ENCODE data around the gene GRK1.

The GRK1 gene

DNA sequence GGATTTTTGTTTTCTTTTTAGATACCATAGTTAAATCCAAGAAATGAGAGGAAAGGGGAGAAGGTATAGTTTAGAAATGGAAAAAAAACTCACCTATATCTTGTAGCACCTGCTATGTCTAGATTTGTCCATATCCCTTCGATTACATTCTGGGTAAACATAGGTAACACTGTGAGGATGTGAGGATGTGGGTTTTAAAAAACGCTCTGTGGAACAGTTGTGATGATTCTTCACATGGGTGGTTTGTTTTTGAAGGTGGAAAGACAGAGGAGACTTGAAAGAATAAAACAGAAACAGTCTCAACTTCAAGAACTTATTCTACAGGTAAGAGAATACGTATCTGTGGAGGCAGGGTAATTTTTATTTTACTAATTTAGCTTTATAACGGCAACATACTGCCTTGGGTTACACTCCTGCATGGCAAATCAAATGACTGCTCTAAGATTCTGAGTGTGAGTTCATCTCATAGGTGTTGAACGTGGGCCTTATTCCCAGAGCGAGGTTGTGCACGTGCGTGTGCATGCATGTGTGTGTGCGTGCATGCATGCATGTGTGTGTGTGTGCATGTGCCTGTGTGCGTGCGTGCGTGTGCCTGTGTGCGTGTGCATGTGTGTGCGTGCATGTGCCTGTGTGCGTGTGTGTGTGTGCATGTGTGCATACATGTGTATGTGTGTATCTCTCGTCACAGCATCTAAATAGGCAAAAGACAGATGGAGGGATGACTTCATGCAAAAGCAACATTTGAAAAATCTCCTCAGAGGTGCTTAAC lies 32.6 kb upstream of the GRK1 start:
- Histone ChIP-seq H3K4me1 (ENCODE audit: control insufficient read depth, low read depth, low read length) (no peaks in the 10 kb centered on the region), H3K27me3 (ENCODE audit: control insufficient read depth, insufficient read depth, low read length) (no peaks in the 10 kb centered on the region), H3K27ac (ENCODE audit: low read length) (no peak overlapping the region), H3K36me3 (ENCODE audit: control insufficient read depth, low read depth, low read length) (peaks cover 60% of the 10 kb centered on the region), H3K9me3 (ENCODE audit: control insufficient read depth, low read depth, low read length) (no peaks in the 10 kb centered on the region), H3K4me3 (ENCODE audit: low read length) (no peak overlapping the region), H3K9ac (ENCODE audit: low read length) (no peak overlapping the region)

DNA sequence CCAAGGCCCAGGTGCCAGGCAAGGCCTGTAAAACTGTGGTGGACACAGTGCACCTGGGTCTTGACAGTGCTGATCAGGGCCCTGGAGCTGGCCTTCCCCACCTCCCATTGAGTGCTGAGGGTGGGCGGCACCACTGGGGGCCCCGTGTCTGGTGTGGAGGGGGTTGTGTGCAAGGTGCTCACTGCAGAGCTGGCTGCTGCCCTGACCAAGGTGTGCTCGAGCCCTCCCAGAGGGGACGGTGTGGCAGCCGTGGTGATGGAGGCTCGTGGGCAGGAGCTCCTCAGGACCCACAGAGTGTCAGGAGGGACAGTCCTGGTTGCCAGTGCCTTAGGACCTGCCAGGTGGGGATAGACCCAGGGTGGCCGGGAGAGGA lies 32.0 kb upstream of the GRK1 start:
- Histone ChIP-seq H3K9me3 (ENCODE audit: control insufficient read depth, low read depth, low read length) (no peaks in the 10 kb centered on the region), H3K4me1 (ENCODE audit: control insufficient read depth, low read depth, low read length) (no peaks in the 10 kb centered on the region), H3K27ac (ENCODE audit: low read length) (no peak overlapping the region), H3K27me3 (ENCODE audit: control insufficient read depth, insufficient read depth, low read length) (no peaks in the 10 kb centered on the region), H3K36me3 (ENCODE audit: control insufficient read depth, low read depth, low read length) (peaks cover 62% of the 10 kb centered on the region), H3K9ac (ENCODE audit: low read length) (no peak overlapping the region), H3K4me3 (ENCODE audit: low read length) (no peak overlapping the region)

DNA sequence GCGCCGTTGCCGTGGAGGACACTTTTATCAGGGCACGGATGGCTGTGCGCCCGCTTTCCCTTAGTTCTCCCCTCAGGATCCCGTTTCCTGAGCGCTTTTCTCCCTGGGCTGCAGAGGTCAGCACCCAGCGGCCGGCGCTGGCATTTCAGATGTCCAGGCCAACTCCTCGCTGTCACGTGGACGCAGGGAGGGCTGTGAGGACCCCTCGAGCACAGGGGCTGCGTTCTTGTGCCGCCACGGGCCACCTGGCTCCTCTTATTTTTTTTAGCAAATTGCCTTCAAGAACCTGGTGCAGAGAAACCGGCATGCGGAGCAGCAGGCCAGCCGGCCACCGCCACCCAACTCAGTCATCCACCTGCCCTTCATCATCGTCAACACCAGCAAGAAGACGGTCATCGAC lies 31.3 kb upstream of the GRK1 start:
- H3K9ac ChIP-seq (ENCODE audit: low read length), result no peak overlapping the region
- no peaks in the 10 kb centered on the region for H3K9me3 ChIP-seq (ENCODE audit: control insufficient read depth, low read depth, low read length)
- no peak overlapping the region for H3K4me3 ChIP-seq (ENCODE audit: low read length)
- no peaks in the 10 kb centered on the region for H3K27me3 ChIP-seq (ENCODE audit: control insufficient read depth, insufficient read depth, low read length)
- H3K27ac ChIP-seq (ENCODE audit: low read length), result no peak overlapping the region
- no peaks in the 10 kb centered on the region for H3K4me1 ChIP-seq (ENCODE audit: control insufficient read depth, low read depth, low read length)
- peaks cover 68% of the 10 kb centered on the region for H3K36me3 ChIP-seq (ENCODE audit: control insufficient read depth, low read depth, low read length)

GRCh38 chr13:113636266-113636963 lies 30.6 kb upstream of the GRK1 start:
- Histone ChIP-seq H3K4me1 (ENCODE audit: control insufficient read depth, low read depth, low read length) (no peaks in the 10 kb centered on the region), H3K9me3 (ENCODE audit: control insufficient read depth, low read depth, low read length) (no peaks in the 10 kb centered on the region), H3K27me3 (ENCODE audit: control insufficient read depth, insufficient read depth, low read length) (no peaks in the 10 kb centered on the region), H3K9ac (ENCODE audit: low read length) (no peak overlapping the region), H3K27ac (ENCODE audit: low read length) (no peak overlapping the region), H3K4me3 (ENCODE audit: low read length) (no peak overlapping the region), H3K36me3 (ENCODE audit: control insufficient read depth, low read depth, low read length) (peaks cover 69% of the 10 kb centered on the region)

DNA sequence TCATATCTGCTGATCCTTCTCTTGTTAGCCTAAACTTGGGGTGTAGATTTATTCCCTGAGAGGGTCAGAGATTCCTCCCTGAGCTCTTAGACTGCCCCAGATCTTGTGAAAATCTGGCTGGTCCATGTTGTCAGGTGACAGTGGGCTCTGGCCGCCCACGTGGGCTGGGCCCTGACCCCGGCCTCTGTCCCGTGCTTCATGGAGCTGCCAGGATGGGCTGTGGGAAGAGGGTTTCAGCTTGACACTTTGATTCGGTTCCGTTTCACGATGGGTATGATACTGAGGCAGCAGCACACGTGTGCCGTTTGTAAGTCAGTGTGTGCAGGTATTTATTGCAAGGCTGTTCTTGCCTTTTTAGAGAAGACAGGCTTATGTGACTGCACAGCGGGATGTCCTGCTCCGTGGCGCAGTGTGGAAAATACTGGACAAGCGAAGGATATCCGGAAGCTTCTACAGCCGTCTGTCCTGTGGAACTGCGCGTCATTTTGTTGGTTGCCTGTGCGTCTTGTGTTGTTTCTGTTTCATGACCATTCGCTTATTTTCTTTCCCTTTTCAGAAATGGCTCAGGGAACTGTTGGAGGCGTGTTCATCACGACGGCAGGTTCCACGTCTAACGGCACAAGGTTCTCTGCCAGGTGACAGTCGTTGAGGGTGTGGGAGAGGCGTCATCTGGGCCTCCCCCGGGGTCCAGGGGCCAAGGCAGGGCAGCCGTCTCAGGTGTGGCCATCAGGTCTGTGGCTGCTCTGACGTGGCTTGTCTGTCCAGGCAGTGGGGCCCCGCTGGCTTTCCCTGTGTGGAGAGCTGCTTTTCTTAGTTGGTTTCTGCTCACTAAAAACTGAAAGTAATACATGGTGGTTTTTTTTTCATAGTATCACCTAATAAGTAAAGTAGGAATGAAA lies 29.5 kb upstream of the GRK1 start:
- no peaks in the 10 kb centered on the region for H3K27me3 ChIP-seq (ENCODE audit: control insufficient read depth, insufficient read depth, low read length)
- H3K36me3 ChIP-seq (ENCODE audit: control insufficient read depth, low read depth, low read length), result peaks cover 64% of the 10 kb centered on the region
- H3K9me3 ChIP-seq (ENCODE audit: control insufficient read depth, low read depth, low read length), result no peaks in the 10 kb centered on the region
- no peak overlapping the region for H3K27ac ChIP-seq (ENCODE audit: low read length)
- H3K4me1 ChIP-seq (ENCODE audit: control insufficient read depth, low read depth, low read length), result no peaks in the 10 kb centered on the region
- no peak overlapping the region for H3K4me3 ChIP-seq (ENCODE audit: low read length)
- H3K9ac ChIP-seq (ENCODE audit: low read length), result no peak overlapping the region

- Histone ChIP-seq H3K9me3 (ENCODE audit: control insufficient read depth, low read depth, low read length) (no peaks in the 10 kb centered on the region), H3K4me1 (ENCODE audit: control insufficient read depth, low read depth, low read length) (no peaks in the 10 kb centered on the region), H3K36me3 (ENCODE audit: control insufficient read depth, low read depth, low read length) (peaks cover 64% of the 10 kb centered on the region), H3K4me3 (ENCODE audit: low read length) (no peak overlapping the region), H3K27me3 (ENCODE audit: control insufficient read depth, insufficient read depth, low read length) (no peaks in the 10 kb centered on the region), H3K9ac (ENCODE audit: low read length) (no peak overlapping the region), H3K27ac (ENCODE audit: low read length) (no peak overlapping the region)
These were observed 28.8 kb upstream of the GRK1 start for GRCh38 chr13:113638173-113638746.

DNA sequence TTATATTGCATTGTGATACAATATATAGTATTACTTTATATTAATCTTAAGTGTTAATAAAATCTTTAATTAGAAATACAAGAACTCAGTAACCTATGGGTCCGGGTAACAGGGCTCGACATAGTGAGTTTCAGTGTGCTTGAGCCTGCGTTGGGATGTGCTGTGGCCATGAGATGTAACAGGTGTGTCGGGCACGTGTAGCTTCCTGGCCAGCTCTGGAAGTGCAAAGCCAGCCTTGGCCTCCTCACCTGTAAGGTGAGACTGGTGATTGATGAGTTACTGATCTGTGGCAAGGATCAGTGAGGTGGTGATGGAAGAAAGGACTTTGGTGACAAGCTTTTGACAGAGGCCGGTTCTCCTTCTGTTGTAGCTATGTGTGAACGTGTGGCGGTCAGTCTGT lies 28.2 kb upstream of the GRK1 start:
- Histone ChIP-seq H3K4me3 (ENCODE audit: low read length) (no peak overlapping the region), H3K27ac (ENCODE audit: low read length) (no peak overlapping the region), H3K4me1 (ENCODE audit: control insufficient read depth, low read depth, low read length) (no peaks in the 10 kb centered on the region), H3K27me3 (ENCODE audit: control insufficient read depth, insufficient read depth, low read length) (no peaks in the 10 kb centered on the region), H3K9me3 (ENCODE audit: control insufficient read depth, low read depth, low read length) (no peaks in the 10 kb centered on the region), H3K36me3 (ENCODE audit: control insufficient read depth, low read depth, low read length) (peaks cover 61% of the 10 kb centered on the region), H3K9ac (ENCODE audit: low read length) (no peak overlapping the region)

GRCh38 chr13:113639616-113640262 lies 27.3 kb upstream of the GRK1 start:
- no peak overlapping the region for H3K4me3 ChIP-seq (ENCODE audit: low read length)
- H3K4me1 ChIP-seq (ENCODE audit: control insufficient read depth, low read depth, low read length), result no peaks in the 10 kb centered on the region
- H3K27ac ChIP-seq (ENCODE audit: low read length), result no peak overlapping the region
- peaks cover 52% of the 10 kb centered on the region for H3K36me3 ChIP-seq (ENCODE audit: control insufficient read depth, low read depth, low read length)
- no peak overlapping the region for H3K9ac ChIP-seq (ENCODE audit: low read length)
- H3K9me3 ChIP-seq (ENCODE audit: control insufficient read depth, low read depth, low read length), result no peaks in the 10 kb centered on the region
- no peaks in the 10 kb centered on the region for H3K27me3 ChIP-seq (ENCODE audit: control insufficient read depth, insufficient read depth, low read length)

DNA sequence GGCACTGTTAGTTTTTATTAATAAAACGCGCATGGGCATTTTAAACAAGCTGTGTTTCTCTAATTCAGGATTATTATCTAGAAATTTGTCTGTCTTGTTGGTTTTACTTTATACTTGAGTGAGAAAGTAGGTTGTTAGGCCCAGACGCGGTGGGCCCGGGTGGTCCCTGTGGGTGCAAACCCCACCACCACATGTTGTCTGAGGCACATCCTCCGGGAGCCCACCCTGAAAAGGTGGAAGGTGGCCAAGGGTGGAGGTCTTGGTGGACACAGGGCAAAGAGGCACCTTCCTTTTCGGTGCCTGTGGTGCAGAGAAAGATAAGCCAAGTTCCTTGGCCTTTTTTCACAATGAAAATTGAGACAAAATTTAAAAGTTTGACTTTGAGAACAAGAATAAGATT lies 25.6 kb upstream of the GRK1 start:
- Histone ChIP-seq H3K9me3 (ENCODE audit: control insufficient read depth, low read depth, low read length) (no peaks in the 10 kb centered on the region), H3K9ac (ENCODE audit: low read length) (no peak overlapping the region), H3K4me1 (ENCODE audit: control insufficient read depth, low read depth, low read length) (no peaks in the 10 kb centered on the region), H3K4me3 (ENCODE audit: low read length) (no peak overlapping the region), H3K36me3 (ENCODE audit: control insufficient read depth, low read depth, low read length) (peaks cover 35% of the 10 kb centered on the region), H3K27me3 (ENCODE audit: control insufficient read depth, insufficient read depth, low read length) (no peaks in the 10 kb centered on the region), H3K27ac (ENCODE audit: low read length) (no peak overlapping the region)

DNA sequence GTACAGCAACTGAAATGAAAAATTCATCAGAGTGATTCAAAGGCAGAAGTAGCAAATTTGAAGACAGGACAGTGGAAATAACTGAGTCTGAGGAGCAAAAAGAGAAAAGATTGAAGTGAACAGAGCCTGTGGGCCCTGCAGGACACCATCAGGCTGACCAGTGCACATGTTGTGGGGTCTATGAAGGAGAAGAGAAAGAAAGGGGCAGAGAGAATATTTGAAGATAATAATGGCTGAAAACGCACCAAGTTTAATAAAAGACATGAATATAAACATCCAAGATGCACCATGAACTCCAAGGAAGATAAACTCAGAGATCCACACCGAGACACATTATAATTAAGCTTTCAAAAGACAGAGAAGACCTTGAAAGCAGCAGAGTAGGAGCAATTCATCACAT lies 24.5 kb upstream of the GRK1 start:
- no peaks in the 10 kb centered on the region for H3K9me3 ChIP-seq (ENCODE audit: control insufficient read depth, low read depth, low read length)
- no peaks in the 10 kb centered on the region for H3K4me1 ChIP-seq (ENCODE audit: control insufficient read depth, low read depth, low read length)

DNA sequence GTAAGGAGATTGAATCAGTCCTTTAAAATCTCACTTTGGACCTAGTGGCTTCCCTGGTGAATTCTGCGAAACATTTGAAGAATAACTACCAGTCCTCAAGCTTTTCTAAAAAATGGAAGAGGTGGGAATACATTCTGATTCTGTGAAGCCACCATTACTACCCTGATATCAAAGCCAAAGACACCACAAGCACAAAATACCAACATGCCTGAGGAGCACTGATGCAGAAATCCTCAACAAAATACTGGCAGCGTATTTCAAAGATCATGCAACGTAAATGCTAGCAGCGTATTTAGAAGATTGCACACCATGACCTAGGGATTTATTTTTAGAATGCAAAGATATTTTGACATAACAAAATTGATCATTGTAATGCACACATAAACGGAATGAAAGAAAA lies 23.4 kb upstream of the GRK1 start:
- Histone ChIP-seq H3K27me3 (ENCODE audit: control insufficient read depth, insufficient read depth, low read length) (no peaks in the 10 kb centered on the region), H3K36me3 (ENCODE audit: control insufficient read depth, low read depth, low read length) (peaks cover 15% of the 10 kb centered on the region), H3K9me3 (ENCODE audit: control insufficient read depth, low read depth, low read length) (no peaks in the 10 kb centered on the region), H3K9ac (ENCODE audit: low read length) (no peak overlapping the region), H3K27ac (ENCODE audit: low read length) (no peak overlapping the region), H3K4me1 (ENCODE audit: control insufficient read depth, low read depth, low read length) (no peaks in the 10 kb centered on the region), H3K4me3 (ENCODE audit: low read length) (no peak overlapping the region)

More for the DNA sequence above, 24.5 kb upstream of the GRK1 start:
- no peaks in the 10 kb centered on the region for H3K27me3 ChIP-seq (ENCODE audit: control insufficient read depth, insufficient read depth, low read length)
- H3K9ac ChIP-seq (ENCODE audit: low read length), result no peak overlapping the region
- peaks cover 24% of the 10 kb centered on the region for H3K36me3 ChIP-seq (ENCODE audit: control insufficient read depth, low read depth, low read length)
- H3K4me3 ChIP-seq (ENCODE audit: low read length), result no peak overlapping the region
- no peak overlapping the region for H3K27ac ChIP-seq (ENCODE audit: low read length)
